Measurements from ENCODE around the gene VPS39. TPM values are rescaled to one million over a fixed set of nuclear protein-coding genes. Genes with fewer than 3 reads are reported as not detected.

The VPS39 gene
- total and polyA plus RNA-seq, 9 of the 15 experiments (the other 6 are each of a cell fraction or from before 2014, with no cell fraction given), result 3.2 to 37.3 (median 21.8) TPM

- FAIRE-seq (no peak), ATAC-seq (no peak), DNase-seq (ENCODE audit: extremely low read depth in 1 of 4, low spot score in 3 of 4) (no peak)
- Histone ChIP-seq H3K4me1 (replicated peaks in 1 of 2; ENCODE audit: control insufficient read depth in 2 of 2, insufficient read depth in 2 of 2, low read length in 2 of 2) (peaks cover 3 to 4% of the 10 kb centered on the region in 2 experiments; a peak in 2 of 5 replicates), H3K27ac (ENCODE audit: extremely low read depth, low read depth, low read length) (no peak overlapping the region), H3K36me3 (ENCODE audit: control insufficient read depth, insufficient read depth, low read length) (peaks cover 49% of the 10 kb centered on the region), H3K9me1 (ENCODE audit: control insufficient read depth, insufficient read depth, low read length) (no peaks in the 10 kb centered on the region), H3K79me2 (ENCODE audit: control insufficient read depth, insufficient read depth, low read length) (peaks cover 20% of the 10 kb centered on the region), H2AFZ (ENCODE audit: low read depth, low read length) (no peak overlapping the region), H3K9me3 (replicated peaks; ENCODE audit: control insufficient read depth, insufficient read depth, low read depth, low read length) (no peaks in the 10 kb centered on the region), H3K4me3 (no peak overlapping the region), H3K9ac (ENCODE audit: insufficient read depth in 1 of 2, low read depth in 2 of 2, low read length in 2 of 2) (no peak overlapping the region), H4K20me1 (replicated peaks; ENCODE audit: control insufficient read depth, insufficient read depth, low read length) (no peaks in the 10 kb centered on the region; the same call in 1 of the 2 replicates), H3K4me2 (ENCODE audit: insufficient read depth, low read length) (no peak overlapping the region), H3K27me3 (ENCODE audit: control insufficient read depth in 2 of 2, insufficient read depth in 2 of 2, low read length in 2 of 2) (no peaks in the 10 kb centered on the region)
- 96% methylated on average over 4 of the region's 4 CpGs for WGBS (ENCODE audit: insufficient coverage, low coverage, missing lambda C conversion rate)
- ChIA-PET POLR2A (no interaction called here), CTCF (ENCODE audit: low intra/inter-chr PET ratio) (no interaction called here)
- no TSS peak for BruUV-seq (replicated peaks)
- in situ Hi-C loops (cut with MboI) (no loop called here), intact Hi-C loops (cut with micrococcal nuclease) (no loop called here)
- TF ChIP-seq, protein P1, sequence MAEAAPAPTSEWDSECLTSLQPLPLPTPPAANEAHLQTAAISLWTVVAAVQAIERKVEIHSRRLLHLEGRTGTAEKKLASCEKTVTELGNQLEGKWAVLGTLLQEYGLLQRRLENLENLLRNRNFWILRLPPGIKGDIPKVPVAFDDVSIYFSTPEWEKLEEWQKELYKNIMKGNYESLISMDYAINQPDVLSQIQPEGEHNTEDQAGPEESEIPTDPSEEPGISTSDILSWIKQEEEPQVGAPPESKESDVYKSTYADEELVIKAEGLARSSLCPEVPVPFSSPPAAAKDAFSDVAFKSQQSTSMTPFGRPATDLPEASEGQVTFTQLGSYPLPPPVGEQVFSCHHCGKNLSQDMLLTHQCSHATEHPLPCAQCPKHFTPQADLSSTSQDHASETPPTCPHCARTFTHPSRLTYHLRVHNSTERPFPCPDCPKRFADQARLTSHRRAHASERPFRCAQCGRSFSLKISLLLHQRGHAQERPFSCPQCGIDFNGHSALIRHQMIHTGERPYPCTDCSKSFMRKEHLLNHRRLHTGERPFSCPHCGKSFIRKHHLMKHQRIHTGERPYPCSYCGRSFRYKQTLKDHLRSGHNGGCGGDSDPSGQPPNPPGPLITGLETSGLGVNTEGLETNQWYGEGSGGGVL (CRISPR knock-in tag; IDR thresholded peaks at IDR 0.05), result no peak
- TF ChIP-seq LEF1 (IDR thresholded peaks at IDR 0.05) (no peak), ZNF197 (CRISPR knock-in tag; IDR thresholded peaks at IDR 0.05; ENCODE audit: low read depth) (no peak), MEF2A (IDR thresholded peaks at IDR 0.05; ENCODE audit: control insufficient read depth, low read depth, low read length) (no peak), PREB (CRISPR knock-in tag; IDR thresholded peaks at IDR 0.05) (no peak), ZNF583 (CRISPR knock-in tag; IDR thresholded peaks at IDR 0.05) (no peak), DEAF1 (CRISPR knock-in tag; IDR thresholded peaks at IDR 0.05) (no peak), MAFG (tag; conservative IDR thresholded peaks at IDR 0.05) (no peak), RAD21 (CRISPR knock-in tag; conservative IDR thresholded peaks at IDR 0.05 in 1 of 2, IDR thresholded peaks at IDR 0.05 in 1 of 2) (no peak), COPS2 (conservative IDR thresholded peaks at IDR 0.05) (no peak), FOXP1 (CRISPR knock-in tag; IDR thresholded peaks at IDR 0.05) (no peak)
- TF ChIP-seq, protein P2, sequence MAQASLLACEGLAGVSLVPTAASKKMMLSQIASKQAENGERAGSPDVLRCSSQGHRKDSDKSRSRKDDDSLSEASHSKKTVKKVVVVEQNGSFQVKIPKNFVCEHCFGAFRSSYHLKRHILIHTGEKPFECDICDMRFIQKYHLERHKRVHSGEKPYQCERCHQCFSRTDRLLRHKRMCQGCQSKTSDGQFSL (CRISPR knock-in tag; IDR thresholded peaks at IDR 0.05), result no peak
- TF ChIP-seq, protein P2 (tag; IDR thresholded peaks at IDR 0.05), result no peak
- TF ChIP-seq, protein P3, sequence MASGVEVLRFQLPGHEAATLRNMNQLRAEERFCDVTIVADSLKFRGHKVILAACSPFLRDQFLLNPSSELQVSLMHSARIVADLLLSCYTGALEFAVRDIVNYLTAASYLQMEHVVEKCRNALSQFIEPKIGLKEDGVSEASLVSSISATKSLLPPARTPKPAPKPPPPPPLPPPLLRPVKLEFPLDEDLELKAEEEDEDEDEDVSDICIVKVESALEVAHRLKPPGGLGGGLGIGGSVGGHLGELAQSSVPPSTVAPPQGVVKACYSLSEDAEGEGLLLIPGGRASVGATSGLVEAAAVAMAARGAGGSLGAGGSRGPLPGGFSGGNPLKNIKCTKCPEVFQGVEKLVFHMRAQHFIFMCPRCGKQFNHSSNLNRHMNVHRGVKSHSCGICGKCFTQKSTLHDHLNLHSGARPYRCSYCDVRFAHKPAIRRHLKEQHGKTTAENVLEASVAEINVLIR (CRISPR knock-in tag; IDR thresholded peaks at IDR 0.05), result no peak
- TF ChIP-seq, protein P4, sequence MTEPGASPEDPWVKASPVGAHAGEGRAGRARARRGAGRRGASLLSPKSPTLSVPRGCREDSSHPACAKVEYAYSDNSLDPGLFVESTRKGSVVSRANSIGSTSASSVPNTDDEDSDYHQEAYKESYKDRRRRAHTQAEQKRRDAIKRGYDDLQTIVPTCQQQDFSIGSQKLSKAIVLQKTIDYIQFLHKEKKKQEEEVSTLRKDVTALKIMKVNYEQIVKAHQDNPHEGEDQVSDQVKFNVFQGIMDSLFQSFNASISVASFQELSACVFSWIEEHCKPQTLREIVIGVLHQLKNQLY (CRISPR knock-in tag; conservative IDR thresholded peaks at IDR 0.05), result no peak
Measured at GRCh38 chr15:42210696-42211095, 2.6 kb upstream of the VPS39 start.

All from K562 (cell line).